Naive thymus-derived CD8-positive, alpha-beta T cell (primary cell): ENCODE results near the gene CTSD. TPM values are rescaled to one million over a fixed set of nuclear protein-coding genes. Genes with fewer than 3 reads are reported as not detected.
A peak's percentile ranks its signal among the peaks of the same experiment; 100 is the strongest.

Experiments
- ATAC-seq, 2 donors: fragments of 150-1000 bp; cut with Tn5 transposase in 1 of 2; sonication (Bioruptor Pico), chemical (Tn5 transposase) in 1 of 2; 1 replicate in 1 of 2; 2 replicates in 1 of 2; pipeline ENCODE4 v1.10.0; 2021; ENCODE audit warnings: mild to moderate bottlenecking in 2 of 2, moderate library complexity in 2 of 2
- POLR2A ChIA-PET: fragments of 350-600 bp; sonication (Branson Sonifier 250); formaldehyde crosslinking; loops from one replicate; lab custom pipeline; 2021; ENCODE audit warnings: antibody characterized with exemption; lab: Charles Lee
- DNase-seq, 10 donors: peaks; one replicate each; pipeline versions ENCODE4 v3.0.0 to v3.0.0-alpha.2; 2020 to 2022
- H3K27ac Mint-ChIP-seq, 10 donors: one replicate each; pipeline ENCODE4 v1.8.0; 2020 to 2022; ENCODE audit warnings: mild to moderate bottlenecking in 10 of 10, mixed read lengths in 10 of 10, moderate library complexity in 4 of 10, inconsistent platforms in 1 of 10
- H3K27me3 Mint-ChIP-seq, 5 donors: one replicate each; pipeline ENCODE4 v1.8.0; 2021 to 2022; ENCODE audit warnings: mixed read lengths in 5 of 5
- H3K36me3 Mint-ChIP-seq, 3 donors: one replicate each; pipeline ENCODE4 v1.8.0; 2020 to 2022; ENCODE audit warnings: mixed read lengths in 3 of 3, mild to moderate bottlenecking in 2 of 3, inconsistent platforms in 1 of 3
- H3K4me1 Mint-ChIP-seq, 4 donors: one replicate each; pipeline ENCODE4 v1.8.0; 2021 to 2022; ENCODE audit warnings: mixed read lengths in 4 of 4
- H3K4me3 Mint-ChIP-seq, 10 donors: one replicate each; pipeline ENCODE4 v1.8.0; 2020 to 2022; ENCODE audit warnings: mild to moderate bottlenecking in 10 of 10, mixed read lengths in 10 of 10, moderate library complexity in 6 of 10, inconsistent platforms in 1 of 10
- H3K9me3 Mint-ChIP-seq, 9 donors: one replicate each; pipeline ENCODE4 v1.8.0; 2020 to 2022; ENCODE audit warnings: mixed read lengths in 9 of 9, mild to moderate bottlenecking in 3 of 9, inconsistent platforms in 1 of 9, moderate library complexity in 1 of 9
- polyA plus RNA-seq, 3 donors: library from polyadenylated mRNA; unstranded; fragments of 300-500 nt; fragmentation: Illumina TruSeq; gene quantifications; one replicate each; pipeline ENCODE4 v1.2.3, GENCODE V29; 2021
- total RNA-seq, 8 experiments: library from RNA in 2 of 8; stranded (reverse) in 2 of 8; gene quantifications; one replicate each; pipeline ENCODE4 v1.2.3 and lab custom pipeline; 2021 to 2026

Gene CTSD
- total and polyA plus RNA-seq, 5 experiments from 2014 or later: 134 to 203 (median 163) TPM

GRCh38 chr11:1780700-1781592 is 17.2 kb upstream of the CTSD start:
- peak in 1 of 10 donors; percentile 55 for DNase-seq
- ATAC-seq: no peak
- Mint-ChIP-seq H3K27ac (no peak overlapping the region), H3K4me3 (no peak overlapping the region), H3K4me1 (peaks cover 3 to 35% (median 8%) of the 10 kb centered on the region in 4 donors), H3K36me3 (no peaks in the 10 kb centered on the region), H3K9me3 (no peaks in the 10 kb centered on the region), H3K27me3 (peaks cover 0 to 2% (median 0%) of the 10 kb centered on the region in 5 donors)
- POLR2A ChIA-PET: interaction anchor here (1.4 kb wide), 1 partner anchor 19 kb away, joined by 3 read pairs; no protein-coding TSS in a partner anchor

- Mint-ChIP-seq H3K27me3 (peaks cover 0 to 2% (median 0%) of the 10 kb centered on the region in 5 donors), H3K36me3 (no peaks in the 10 kb centered on the region), H3K4me3 (no peak overlapping the region), H3K4me1 (peaks cover 3 to 35% (median 8%) of the 10 kb centered on the region in 4 donors), H3K9me3 (no peaks in the 10 kb centered on the region), H3K27ac (no peak overlapping the region)
- POLR2A ChIA-PET: no interaction called here
- ATAC-seq (no peak), DNase-seq (no peak)
Observed at GRCh38 chr11:1779806-1780699, 16.3 kb upstream of the CTSD start.

GRCh38 chr11:1779034-1779805 is 15.5 kb upstream of the CTSD start:
- Mint-ChIP-seq H3K27me3 (peaks cover 0 to 2% (median 0%) of the 10 kb centered on the region in 5 donors), H3K27ac (peak overlapping the region in 1 of 10 donors; percentile 8), H3K4me1 (peaks cover 3 to 35% (median 8%) of the 10 kb centered on the region in 4 donors), H3K9me3 (no peaks in the 10 kb centered on the region), H3K36me3 (no peaks in the 10 kb centered on the region), H3K4me3 (no peak overlapping the region)
- no peak for ATAC-seq
- POLR2A ChIA-PET: no interaction called here
- no peak for DNase-seq

- POLR2A ChIA-PET: no interaction called here
- DNase-seq (peak in 1 of 10 donors; percentile 53), ATAC-seq (no peak)
- Mint-ChIP-seq H3K9me3 (no peaks in the 10 kb centered on the region), H3K4me3 (no peak overlapping the region), H3K4me1 (peaks cover 5 to 37% (median 10%) of the 10 kb centered on the region in 4 donors), H3K27me3 (peaks cover 0 to 2% (median 0%) of the 10 kb centered on the region in 5 donors), H3K36me3 (no peaks in the 10 kb centered on the region), H3K27ac (no peak overlapping the region)
Observed at GRCh38 chr11:1778141-1778911, 14.6 kb upstream of the CTSD start.

- H3K27ac Mint-ChIP-seq: no peak overlapping the region
Observed at GRCh38 chr11:1777737-1778136, 14.0 kb upstream of the CTSD start.

GRCh38 chr11:1776944-1777715 is 13.4 kb upstream of the CTSD start:
- peaks cover 0 to 2% (median 0%) of the 10 kb centered on the region in 5 donors for H3K27me3 Mint-ChIP-seq
- DNase-seq: peak in 1 of 10 donors; percentile 51
- peak overlapping the region in 1 of 10 donors; percentile 63 for H3K27ac Mint-ChIP-seq
- POLR2A ChIA-PET: no interaction called here
- no peaks in the 10 kb centered on the region for H3K36me3 Mint-ChIP-seq
- H3K4me3 Mint-ChIP-seq: no peak overlapping the region
- H3K9me3 Mint-ChIP-seq: no peaks in the 10 kb centered on the region
- H3K4me1 Mint-ChIP-seq: peaks cover 13 to 36% (median 15%) of the 10 kb centered on the region in 4 donors
- no peak for ATAC-seq

More at GRCh38 chr11:1777737-1778136, 14.0 kb upstream of the CTSD start:
- Mint-ChIP-seq H3K27me3 (peaks cover 0 to 2% (median 0%) of the 10 kb centered on the region in 5 donors), H3K4me1 (peaks cover 8 to 36% (median 12%) of the 10 kb centered on the region in 4 donors), H3K4me3 (no peak overlapping the region), H3K9me3 (no peaks in the 10 kb centered on the region), H3K36me3 (no peaks in the 10 kb centered on the region)
- POLR2A ChIA-PET: no interaction called here
- ATAC-seq (no peak), DNase-seq (no peak)

GRCh38 chr11:1776331-1776851 is 12.7 kb upstream of the CTSD start:
- Mint-ChIP-seq H3K27me3 (peaks cover 0 to 2% (median 0%) of the 10 kb centered on the region in 5 donors), H3K27ac (no peak overlapping the region), H3K9me3 (no peaks in the 10 kb centered on the region), H3K36me3 (no peaks in the 10 kb centered on the region), H3K4me1 (peaks cover 16 to 39% (median 20%) of the 10 kb centered on the region in 4 donors), H3K4me3 (no peak overlapping the region)
- POLR2A ChIA-PET: no interaction called here
- ATAC-seq (no peak), DNase-seq (no peak)

GRCh38 chr11:1774886-1775285 is 11.2 kb upstream of the CTSD start:
- no peak for ATAC-seq
- H3K9me3 Mint-ChIP-seq: no peaks in the 10 kb centered on the region

GRCh38 chr11:1773994-1774550 is 10.3 kb upstream of the CTSD start:
- Mint-ChIP-seq H3K9me3 (no peaks in the 10 kb centered on the region), H3K4me3 (no peak overlapping the region), H3K27ac (peak overlapping the region in 2 of 10 donors; percentile 11 to 29), H3K4me1 (peaks cover 14 to 28% (median 16%) of the 10 kb centered on the region in 4 donors), H3K36me3 (peaks cover 0 to 2% (median 0%) of the 10 kb centered on the region in 3 donors), H3K27me3 (peaks cover 0 to 2% (median 0%) of the 10 kb centered on the region in 5 donors)
- ATAC-seq: no peak
- DNase-seq: peak in 1 of 10 donors; percentile 51
- POLR2A ChIA-PET: no interaction called here

More at GRCh38 chr11:1774886-1775285, 11.2 kb upstream of the CTSD start:
- Mint-ChIP-seq H3K36me3 (no peaks in the 10 kb centered on the region), H3K27me3 (peaks cover 0 to 2% (median 0%) of the 10 kb centered on the region in 5 donors), H3K4me3 (no peak overlapping the region), H3K4me1 (peaks cover 14 to 31% (median 15%) of the 10 kb centered on the region in 4 donors), H3K27ac (no peak overlapping the region)
- peak in 1 of 10 donors; percentile 51 for DNase-seq
- POLR2A ChIA-PET: no interaction called here
